CD4-positive, alpha-beta T cell treated with Interleukin-15 for 1 hour (primary cell): ENCODE measurements around the gene GUSB.

ENCODE experiments used
- DNase-seq: peaks from one replicate; pipeline ENCODE4 v3.0.0-alpha.2; 2020

GUSB gene

GRCh38 chr7:65926588-65926987, 55.4 kb downstream of the GUSB start:
- no peak for DNase-seq

GRCh38 chr7:65925040-65925439, 57.0 kb downstream of the GUSB start:
- no peak for DNase-seq

- no peak for DNase-seq
Measured at GRCh38 chr7:65924193-65924592, 57.8 kb downstream of the GUSB start.

DNA sequence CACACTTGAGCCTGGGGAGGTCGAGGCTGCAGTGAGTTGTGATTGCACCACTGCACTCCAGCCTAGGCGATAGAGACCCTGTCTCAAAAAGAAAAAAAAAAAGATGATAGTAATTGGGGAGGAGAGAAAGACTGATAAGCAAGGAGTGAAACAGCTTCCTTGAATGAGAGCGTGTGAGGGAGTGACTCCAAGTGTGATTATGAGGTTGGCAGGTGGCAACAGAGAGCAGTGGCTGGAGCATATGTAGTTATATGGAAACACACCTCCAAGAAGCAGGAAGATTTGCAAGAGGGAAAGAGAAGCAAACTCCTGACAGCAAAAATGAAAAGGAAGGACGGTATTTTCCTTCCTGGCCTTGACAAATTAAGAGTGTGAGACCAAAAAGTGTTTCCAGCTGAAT, 58.7 kb downstream of the GUSB start:
- no peak for DNase-seq

GRCh38 chr7:65915921-65916657, 65.9 kb downstream of the GUSB start:
- no peak for DNase-seq

GRCh38 chr7:65912237-65912636, 69.8 kb downstream of the GUSB start:
- no peak for DNase-seq
